Activated CD4-positive, CD25-positive, alpha-beta regulatory T cell treated with anti-CD3 and anti-CD28 coated beads, Interleukin-2, amount 50 U/mL, for 16 hours (primary cell): Measurements from ENCODE around the gene SLCO3A1.

Experiments
- DNase-seq: peaks from one replicate; pipeline ENCODE4 v3.0.0-alpha.2; 2020; ENCODE audit warnings: low read depth, low spot score

SLCO3A1 gene

GRCh38 chr15:92123962-92124656 is 270.6 kb downstream of the SLCO3A1 start:
- no peak for DNase-seq

- no peak for DNase-seq
Observed at GRCh38 chr15:92124657-92125010, 271.1 kb downstream of the SLCO3A1 start.

GRCh38 chr15:92128788-92129187 is 275.3 kb downstream of the SLCO3A1 start:
- no peak for DNase-seq

- DNase-seq, result no peak
Observed at GRCh38 chr15:92130244-92130643, 276.7 kb downstream of the SLCO3A1 start.

GRCh38 chr15:92130906-92131305 is 277.4 kb downstream of the SLCO3A1 start:
- no peak for DNase-seq

GRCh38 chr15:92132982-92133755 is 279.7 kb downstream of the SLCO3A1 start:
- DNase-seq, result no peak

GRCh38 chr15:92140796-92141195 is 287.3 kb downstream of the SLCO3A1 start:
- no peak for DNase-seq

GRCh38 chr15:92141607-92142006 is 288.1 kb downstream of the SLCO3A1 start:
- no peak for DNase-seq

- no peak for DNase-seq
Observed at GRCh38 chr15:92142242-92143232, 289.0 kb downstream of the SLCO3A1 start.

GRCh38 chr15:92143765-92144164 is 290.3 kb downstream of the SLCO3A1 start:
- DNase-seq, result no peak

GRCh38 chr15:92146511-92147150 is 293.1 kb downstream of the SLCO3A1 start:
- DNase-seq, result no peak

- DNase-seq, result no peak
Observed at GRCh38 chr15:92149029-92149428, 295.5 kb downstream of the SLCO3A1 start.

- DNase-seq, result no peak
Observed at GRCh38 chr15:92149465-92149864, 296.0 kb downstream of the SLCO3A1 start.

GRCh38 chr15:92151168-92151567 is 297.7 kb downstream of the SLCO3A1 start:
- DNase-seq, result no peak

GRCh38 chr15:92151741-92152140 is 298.2 kb downstream of the SLCO3A1 start:
- no peak for DNase-seq

GRCh38 chr15:92152983-92153382 is 299.5 kb downstream of the SLCO3A1 start:
- DNase-seq, result no peak

GRCh38 chr15:92153620-92154019 is 300.1 kb downstream of the SLCO3A1 start:
- DNase-seq, result no peak

GRCh38 chr15:92155934-92156333 is 302.4 kb downstream of the SLCO3A1 start:
- DNase-seq, result no peak

- no peak for DNase-seq
Observed at GRCh38 chr15:92157666-92158298, 304.3 kb downstream of the SLCO3A1 start.

GRCh38 chr15:92158426-92158825 is 304.9 kb downstream of the SLCO3A1 start:
- DNase-seq, result no peak

GRCh38 chr15:92159481-92159880 is 306.0 kb downstream of the SLCO3A1 start:
- no peak for DNase-seq
